ENCODE results near the gene SMCO4.
A peak's percentile ranks its signal among the peaks of the same experiment; 100 is the strongest.

Gene SMCO4

DNA sequence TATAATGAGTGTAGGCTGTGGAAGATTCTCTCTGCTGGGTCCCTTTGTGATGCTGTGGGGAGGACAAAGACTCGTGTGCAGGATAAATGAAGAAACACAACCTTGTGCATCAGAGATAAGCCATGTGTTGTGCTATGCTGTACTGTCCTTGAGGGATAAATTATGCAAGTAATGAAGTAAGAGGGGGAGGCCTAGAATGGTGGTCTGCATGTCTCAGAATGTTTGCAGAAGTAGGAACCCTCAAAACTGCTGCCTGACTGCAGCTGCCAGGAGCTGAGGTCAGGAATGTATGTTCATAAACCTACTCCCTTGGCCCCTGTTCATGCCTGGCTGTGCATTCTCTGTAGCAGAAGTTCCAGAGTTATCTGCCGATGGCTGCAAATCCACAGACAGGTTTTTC, 4.6 kb upstream of the SMCO4 start:
- Histone ChIP-seq H3K4me1 (ENCODE audit: control insufficient read depth in 1 of 2, insufficient read depth in 1 of 2, low read depth in 1 of 2, low read length in 1 of 2) (peaks cover 5 to 6% of the 10 kb centered on the region in 2 experiments), H3K36me3 (no peaks in the 10 kb centered on the region), H3K27me3 (peaks cover 6% of the 10 kb centered on the region), H3K27ac (no peak overlapping the region), H3K4me3 (ENCODE audit: low read depth in 1 of 2, low read length in 1 of 2) (no peak overlapping the region), H3K9me3 (no peaks in the 10 kb centered on the region)
- TF ChIP-seq, protein P1, sequence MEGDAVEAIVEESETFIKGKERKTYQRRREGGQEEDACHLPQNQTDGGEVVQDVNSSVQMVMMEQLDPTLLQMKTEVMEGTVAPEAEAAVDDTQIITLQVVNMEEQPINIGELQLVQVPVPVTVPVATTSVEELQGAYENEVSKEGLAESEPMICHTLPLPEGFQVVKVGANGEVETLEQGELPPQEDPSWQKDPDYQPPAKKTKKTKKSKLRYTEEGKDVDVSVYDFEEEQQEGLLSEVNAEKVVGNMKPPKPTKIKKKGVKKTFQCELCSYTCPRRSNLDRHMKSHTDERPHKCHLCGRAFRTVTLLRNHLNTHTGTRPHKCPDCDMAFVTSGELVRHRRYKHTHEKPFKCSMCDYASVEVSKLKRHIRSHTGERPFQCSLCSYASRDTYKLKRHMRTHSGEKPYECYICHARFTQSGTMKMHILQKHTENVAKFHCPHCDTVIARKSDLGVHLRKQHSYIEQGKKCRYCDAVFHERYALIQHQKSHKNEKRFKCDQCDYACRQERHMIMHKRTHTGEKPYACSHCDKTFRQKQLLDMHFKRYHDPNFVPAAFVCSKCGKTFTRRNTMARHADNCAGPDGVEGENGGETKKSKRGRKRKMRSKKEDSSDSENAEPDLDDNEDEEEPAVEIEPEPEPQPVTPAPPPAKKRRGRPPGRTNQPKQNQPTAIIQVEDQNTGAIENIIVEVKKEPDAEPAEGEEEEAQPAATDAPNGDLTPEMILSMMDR (IDR thresholded peaks at IDR 0.05), result no peak

DNA sequence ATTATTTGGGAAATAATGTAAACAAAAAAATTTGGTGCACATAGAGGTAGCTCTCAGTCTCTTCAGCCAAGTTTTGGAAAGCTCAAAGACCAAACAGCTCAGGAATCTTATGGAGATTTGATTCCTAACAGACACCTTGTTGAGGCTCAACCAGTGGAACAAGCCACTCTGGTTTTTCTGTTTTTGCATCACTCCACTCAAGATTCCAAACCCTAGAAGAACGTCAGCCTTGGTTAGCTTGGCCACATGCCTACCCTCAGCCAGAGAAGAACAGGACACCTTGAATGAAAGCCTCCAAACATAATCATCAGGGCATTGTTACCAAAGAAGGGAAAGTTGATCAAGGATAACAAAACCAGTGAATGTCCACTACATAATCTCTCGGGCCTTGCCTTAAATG, 3.8 kb upstream of the SMCO4 start:
- H3K27me3 ChIP-seq, result peaks cover 6% of the 10 kb centered on the region

DNA sequence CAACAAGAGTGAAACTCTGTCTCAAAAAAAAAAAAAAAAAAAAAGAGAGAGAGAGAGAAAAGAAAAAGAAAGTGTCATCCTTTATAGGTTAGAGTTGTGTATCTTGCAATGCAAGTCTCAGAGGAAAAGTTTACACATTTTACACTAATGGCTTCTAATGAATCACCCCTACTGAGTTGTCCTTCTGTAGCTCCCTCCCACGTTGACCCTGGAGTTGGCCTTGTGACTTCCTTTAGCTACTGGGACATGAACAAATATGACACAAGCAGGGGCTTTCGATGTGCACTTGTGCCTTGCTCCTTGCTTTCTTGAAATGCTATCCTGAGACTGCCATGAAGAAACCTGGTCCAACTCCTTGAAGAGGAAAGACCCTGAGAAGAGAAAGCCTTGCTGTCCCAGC, 2.4 kb upstream of the SMCO4 start:
- TF ChIP-seq, protein P1 (IDR thresholded peaks at IDR 0.05), result no peak
- H3K36me3 ChIP-seq, result no peaks in the 10 kb centered on the region
- H3K27me3 ChIP-seq, result no peaks in the 10 kb centered on the region
- H3K4me1 ChIP-seq (ENCODE audit: control insufficient read depth in 1 of 2, insufficient read depth in 1 of 2, low read depth in 1 of 2, low read length in 1 of 2), result peaks cover 12 to 13% of the 10 kb centered on the region in 2 experiments
- H3K27ac ChIP-seq, result no peak overlapping the region
- no peak overlapping the region for H3K4me3 ChIP-seq (ENCODE audit: low read depth in 1 of 2, low read length in 1 of 2)
- no peaks in the 10 kb centered on the region for H3K9me3 ChIP-seq

More for the DNA sequence above, 3.8 kb upstream of the SMCO4 start:
- no peak overlapping the region for H3K27ac ChIP-seq
- TF ChIP-seq, protein P1 (IDR thresholded peaks at IDR 0.05), result no peak
- peaks cover 9 to 13% of the 10 kb centered on the region in 2 experiments for H3K4me1 ChIP-seq (ENCODE audit: control insufficient read depth in 1 of 2, insufficient read depth in 1 of 2, low read depth in 1 of 2, low read length in 1 of 2)
- H3K9me3 ChIP-seq, result no peaks in the 10 kb centered on the region
- no peak overlapping the region for H3K4me3 ChIP-seq (ENCODE audit: low read depth in 1 of 2, low read length in 1 of 2)
- no peaks in the 10 kb centered on the region for H3K36me3 ChIP-seq

DNA sequence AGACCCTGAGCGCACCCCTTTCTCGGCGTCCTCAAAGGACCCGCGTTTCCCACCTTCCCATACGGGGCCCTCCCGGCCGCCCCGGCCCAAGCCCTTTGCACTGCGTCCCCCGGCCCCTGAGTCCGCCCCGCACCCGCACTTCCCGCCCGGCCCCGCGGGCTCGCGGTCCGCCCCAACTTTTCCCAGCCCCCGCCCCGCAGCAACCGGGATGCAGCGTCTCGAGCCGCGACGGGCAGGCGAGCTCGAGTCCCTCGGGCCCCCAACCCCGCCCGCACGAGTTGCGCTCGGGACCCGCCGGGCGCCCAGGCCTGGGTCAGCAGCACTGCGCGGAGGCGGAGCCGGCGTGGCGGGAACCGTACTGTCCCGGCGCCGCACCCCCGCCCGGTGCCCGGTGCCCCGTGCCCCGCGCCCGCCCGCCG, 371 bp downstream of the SMCO4 start:
- no peaks in the 10 kb centered on the region for H3K9me3 ChIP-seq
- TF ChIP-seq, protein P1 (IDR thresholded peaks at IDR 0.05), result no peak
- no peaks in the 10 kb centered on the region for H3K27me3 ChIP-seq
- H3K4me3 ChIP-seq (ENCODE audit: low read depth in 1 of 2, low read length in 1 of 2), result peak overlapping the region; percentile 60 to 78
- no peak overlapping the region for H3K27ac ChIP-seq
- H3K4me1 ChIP-seq (ENCODE audit: control insufficient read depth in 1 of 2, insufficient read depth in 1 of 2, low read depth in 1 of 2, low read length in 1 of 2), result peaks cover 18 to 21% of the 10 kb centered on the region in 2 experiments
- H3K36me3 ChIP-seq, result no peaks in the 10 kb centered on the region

DNA sequence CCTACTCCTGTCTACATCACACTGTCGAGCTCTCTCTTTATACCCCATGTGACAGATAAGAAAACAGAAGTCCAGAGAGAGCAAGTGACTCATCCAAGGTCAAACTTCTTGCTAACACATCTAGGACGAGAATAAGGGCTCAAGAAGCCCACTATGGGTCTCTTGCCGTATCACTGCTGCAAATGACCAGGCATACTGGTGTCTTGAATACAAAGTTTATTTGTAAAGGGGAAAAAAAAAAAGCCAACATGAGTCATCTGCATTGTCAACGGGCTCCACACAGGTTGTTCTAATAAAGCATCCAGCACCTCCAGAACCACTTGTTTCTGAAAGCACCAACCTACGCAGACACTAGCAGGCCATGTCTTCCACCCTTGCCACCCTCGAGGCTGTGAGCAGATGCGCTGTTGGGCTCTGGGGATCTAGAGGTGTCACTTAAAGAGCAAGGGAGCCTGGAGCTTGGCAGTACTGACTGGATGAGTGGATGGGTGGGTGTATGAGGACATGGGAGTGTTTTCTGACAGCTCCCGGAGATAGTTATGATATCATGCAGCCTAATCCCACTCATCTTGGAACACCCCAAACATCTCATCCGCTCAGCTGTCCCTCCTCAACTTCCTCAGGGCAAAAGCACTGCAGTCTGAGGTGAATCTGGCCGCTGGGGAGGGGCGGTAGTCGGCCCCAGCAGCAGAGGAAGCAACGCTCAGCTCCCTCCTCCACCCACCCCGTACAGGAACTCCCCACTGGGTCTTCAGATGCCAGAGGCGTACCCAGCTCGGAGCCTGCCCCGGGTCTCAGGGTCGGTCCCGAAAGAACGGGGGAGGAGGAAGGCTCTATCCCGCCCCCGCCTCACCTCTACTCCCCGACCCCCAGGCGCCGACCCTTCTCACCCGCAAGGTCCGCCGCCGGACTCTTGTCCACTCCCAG, 1.0 kb downstream of the SMCO4 start:
- peaks cover 25 to 28% of the 10 kb centered on the region in 2 experiments for H3K4me1 ChIP-seq (ENCODE audit: control insufficient read depth in 1 of 2, insufficient read depth in 1 of 2, low read depth in 1 of 2, low read length in 1 of 2)
- TF ChIP-seq, protein P1 (IDR thresholded peaks at IDR 0.05), result no peak
- H3K27ac ChIP-seq, result no peak overlapping the region

More for the DNA sequence above, 1.0 kb downstream of the SMCO4 start:
- no peaks in the 10 kb centered on the region for H3K27me3 ChIP-seq
- H3K4me3 ChIP-seq (ENCODE audit: low read depth in 1 of 2, low read length in 1 of 2), result peak overlapping the region; percentile 60 to 78
- H3K36me3 ChIP-seq, result no peaks in the 10 kb centered on the region
- no peaks in the 10 kb centered on the region for H3K9me3 ChIP-seq

All from neutrophil (primary cell).